HG03521 (cell line): ENCODE data around the gene RBM45.

ENCODE experiments used
- ATAC-seq: cut with Tn5 transposase; IDR thresholded peaks from one replicate; pipeline ENCODE4 v1.9.1; 2021; ENCODE audit warnings: mild to moderate bottlenecking, moderate library complexity; ENCODE audit not compliant: unreplicated experiment

The RBM45 gene

DNA sequence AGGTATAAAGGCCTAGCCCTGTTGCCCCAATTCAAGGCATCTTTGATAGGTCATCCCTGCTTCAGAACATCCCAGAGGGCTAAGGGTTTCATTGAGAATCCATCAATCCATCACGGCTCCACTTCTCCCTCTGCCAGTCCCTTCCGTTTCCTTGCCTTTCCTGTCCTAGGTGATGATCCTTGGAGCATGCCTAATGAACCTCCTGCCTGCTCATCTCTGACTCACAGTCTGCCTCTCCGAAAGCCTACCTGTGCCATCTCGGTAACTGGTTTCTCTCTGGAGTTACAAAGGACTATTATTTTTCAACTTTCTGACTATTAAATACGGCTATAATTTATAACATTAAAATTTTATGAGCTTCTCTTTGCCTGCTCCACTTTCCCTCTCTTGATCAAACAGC lies 45.3 kb downstream of the RBM45 start:
- ATAC-seq: no peak

- no peak for ATAC-seq
Measured at GRCh38 chr2:178159966-178160365, 47.7 kb downstream of the RBM45 start.

DNA sequence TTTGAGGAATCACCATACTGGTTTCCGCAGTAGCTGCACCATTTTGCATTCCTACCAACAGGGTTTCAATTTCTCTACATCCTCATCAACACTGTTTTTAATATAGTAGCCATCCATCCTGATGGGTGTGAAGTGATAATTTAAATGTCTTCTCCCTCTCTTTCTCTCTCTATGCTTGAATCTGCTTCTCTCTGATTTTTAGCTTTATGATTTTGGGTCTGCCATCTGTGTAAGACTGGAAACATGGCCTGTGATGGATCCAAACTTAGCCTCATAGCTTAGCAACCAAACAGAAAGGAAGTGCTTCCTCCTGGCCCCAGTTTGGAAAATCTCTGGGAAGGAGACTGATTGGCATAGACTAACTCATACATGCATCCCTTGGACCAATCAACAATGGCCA lies 48.4 kb downstream of the RBM45 start:
- no peak for ATAC-seq

DNA sequence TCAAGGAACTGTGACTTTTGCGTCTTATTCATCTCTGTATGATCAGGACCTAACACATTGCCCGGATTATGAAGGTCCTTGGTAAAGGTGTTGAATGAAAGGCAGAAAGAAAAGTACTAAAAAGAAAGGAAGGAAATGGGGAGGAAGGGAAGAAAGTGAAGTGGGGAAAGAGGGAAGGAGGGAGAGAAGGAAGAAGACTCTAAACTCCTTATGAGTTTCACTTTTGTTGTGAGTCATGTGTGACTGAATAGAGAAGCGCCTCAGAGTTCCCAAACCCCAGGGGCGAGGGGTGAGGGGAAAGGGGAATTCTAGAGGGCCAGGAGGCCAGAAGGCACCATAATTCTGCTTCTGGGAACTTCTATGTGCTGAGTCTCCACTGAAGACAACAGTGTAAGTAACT lies 51.2 kb downstream of the RBM45 start:
- ATAC-seq: no peak

- ATAC-seq: no peak
Measured at GRCh38 chr2:178163911-178164310, 51.7 kb downstream of the RBM45 start.

DNA sequence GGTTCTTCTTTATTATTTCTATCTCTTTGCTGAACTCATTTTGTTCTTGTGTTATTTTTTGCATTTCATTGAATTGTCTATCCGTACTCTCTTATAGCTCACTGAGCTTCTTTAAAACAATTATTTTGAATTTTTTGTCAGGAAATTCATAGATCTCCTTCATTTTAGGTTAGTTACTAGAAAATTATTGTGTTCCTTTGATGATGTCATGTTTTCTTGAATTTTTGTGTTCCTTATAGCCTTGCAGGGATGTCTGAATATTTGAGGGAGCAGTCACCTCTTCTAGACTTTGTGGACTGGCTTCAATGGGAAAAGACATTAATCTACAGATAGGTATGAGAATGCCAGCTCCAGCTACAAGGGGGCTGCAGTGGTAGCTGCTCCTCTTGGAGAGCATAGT lies 61.4 kb downstream of the RBM45 start:
- no peak for ATAC-seq

GRCh38 chr2:178177066-178177679 lies 64.9 kb downstream of the RBM45 start:
- ATAC-seq: no peak
